Heart right ventricle (tissue), 16 donors: ENCODE results near the gene LRRC18. TPM values are rescaled to one million over a fixed set of nuclear protein-coding genes. Genes with fewer than 3 reads are reported as not detected.

Source experiments
- ATAC-seq, 8 donors: fragments of 200-7000 bp; cut with Tn5 transposase; one replicate each; pipeline ENCODE4 v1.9.1; 2020; ENCODE audit warnings: mild to moderate bottlenecking in 8 of 8, moderate library complexity in 8 of 8, moderate number of reproducible peaks in 1 of 8
- DNase-seq, 2 donors: peaks; one replicate each; pipeline ENCODE4 v3.0.0-alpha.2; 2020
- H3K27ac ChIP-seq, 10 donors: fragments of 200-600 bp; sonication (generic) in 2 of 10; one replicate each; pipeline versions ENCODE4 v1.5.0 to v1.8.0; 2020 to 2022; ENCODE audit warnings: mild to moderate bottlenecking in 3 of 10
- H3K27me3 ChIP-seq, 7 donors: fragments of 200-600 bp; one replicate each; pipeline ENCODE4 v1.8.0; 2021 to 2022; ENCODE audit warnings: mild to moderate bottlenecking in 2 of 7
- H3K36me3 ChIP-seq, 9 donors: fragments of 200-600 bp; sonication (generic) in 1 of 9; one replicate each; pipeline versions ENCODE4 v1.5.0 to v1.8.0; 2020 to 2022; ENCODE audit warnings: mild to moderate bottlenecking in 2 of 9
- H3K4me1 ChIP-seq, 9 donors: fragments of 200-600 bp; sonication (generic) in 1 of 9; one replicate each; pipeline versions ENCODE4 v1.5.0 to v1.8.0; 2020 to 2022; ENCODE audit warnings: mild to moderate bottlenecking in 4 of 9
- H3K4me3 ChIP-seq, 10 donors: fragments of 200-600 bp; sonication (generic) in 2 of 10; one replicate each; pipeline versions ENCODE4 v1.5.0 to v1.8.0; 2020 to 2022; ENCODE audit warnings: mild to moderate bottlenecking in 7 of 10, moderate library complexity in 2 of 10
- H3K9me3 ChIP-seq, 11 donors: fragments of 200-600 bp in 10 of 11; sonication (generic) in 2 of 11; one replicate each; pipeline versions ENCODE4 v1.5.0 to v1.8.0; 2013 to 2022; ENCODE audit warnings: mild to moderate bottlenecking in 2 of 11, control low read depth in 1 of 11, moderate library complexity in 1 of 11
- WGBS, 2 donors: extraction: QIAGEN DNeasy Blood & Tissue Kit; methylation state at CpG; one replicate each; pipeline ENCODE4 v1.1.7; 2013; ENCODE audit warnings: inconsistent platforms in 1 of 2; 5-methylcytosine and 5-hydroxymethylcytosine counted together
- intact Hi-C, 10 donors: fragments of 100-400 bp; cut with DNase I; formaldehyde crosslinking; loops; one replicate each; pipeline versions ENCODE4 v1.11.1 to v1.14.2; 2022
- polyA plus RNA-seq, 2 donors: library from polyadenylated mRNA; stranded (reverse); fragments of 200-250 nt; gene quantifications; one replicate each; pipeline ENCODE4 v1.2.3, GENCODE V29; 2013
- total RNA-seq, 10 donors: library from RNA; stranded (reverse); fragmentation: NEBNext Ultra II Directional in 3 of 10; extraction: Animal tissue kit (Norgen Biotek cat#: 25700) in 3 of 10; gene quantifications; one replicate each; pipeline versions ENCODE4 v1.2.1 to v1.2.4, GENCODE V29; 2021 to 2023
- TF ChIP-seq, protein P1 (sequence below), 9 donors: fragments of 200-600 bp; sonication (generic) in 2 of 9; IDR thresholded peaks; one replicate each; pipeline versions ENCODE4 v1.5.0 to v1.8.0; 2021 to 2022; ENCODE audit warnings: antibody characterized with exemption in 9 of 9, mild to moderate bottlenecking in 5 of 9, moderate library complexity in 1 of 9
- donor health status: Arrhythmogenic right ventricular cardiomyopathy.
- donor health status: ischemic (EF 13 %, LVEDD 7.1; RV severe dilation, severe dysfunction).
- donor health status: healthy with polysubstance abuse.
- donor health status: DM: no; HTN: yes; CAD: no.
- donor health status: DM: no; HTN: no; CAD: no.
- donor health status: ischemic (EF 25% LVEDD 6.9; RV normal size, moderate dysfunction).
- donor health status: ischemic (EF 25% LVEDD 5.7; RV mildly dilated, moderate dysfunction).
- donor health status: healthy.
- donor health status: DM: yes; HTN: yes; CAD: no.
- donor health status: Ischemic cardiomyopathy.
- donor health status: ischemic (EF 35%, LVEDD 5.7; RV mildly dilated, moderate dysfunction).
- donor health status: nonischemic (EF 11% LVEDD 7.7; RV severe dilation, severe dysfunction).
- donor health status: DM: yes; HTN: yes; CAD: no.
- donor health status: PGD.
- donor health status: ischemic (EF 29% LVEDD 5.4; RV normal size, mild dysfunction).
- donor health status: nonischemic (EF 23%, LVEDD 6.1; RV moderate dilation, normal function).

The LRRC18 gene
- total and polyA plus RNA-seq, 12 donors, result 0.13 to 0.18 TPM; not detected in 10

- WGBS, 2 donors, result 54 to 75% methylated on average over 2 of the region's 2 CpGs
- Histone ChIP-seq H3K9me3 (peaks cover 0 to 5% (median 0%) of the 10 kb centered on the region in 11 donors), H3K27me3 (no peaks in the 10 kb centered on the region), H3K36me3 (peaks cover 0 to 3% (median 0%) of the 10 kb centered on the region in 9 donors), H3K4me1 (peaks cover 0 to 19% (median 12%) of the 10 kb centered on the region in 9 donors), H3K27ac (peak overlapping the region in 8 of 10 donors; percentile 29 to 73 (median 52)), H3K4me3 (no peak overlapping the region)
- ATAC-seq (peak in 7 of 8 donors; percentile 40 to 65 (median 53)), DNase-seq (no peak)
- TF ChIP-seq, protein P1, sequence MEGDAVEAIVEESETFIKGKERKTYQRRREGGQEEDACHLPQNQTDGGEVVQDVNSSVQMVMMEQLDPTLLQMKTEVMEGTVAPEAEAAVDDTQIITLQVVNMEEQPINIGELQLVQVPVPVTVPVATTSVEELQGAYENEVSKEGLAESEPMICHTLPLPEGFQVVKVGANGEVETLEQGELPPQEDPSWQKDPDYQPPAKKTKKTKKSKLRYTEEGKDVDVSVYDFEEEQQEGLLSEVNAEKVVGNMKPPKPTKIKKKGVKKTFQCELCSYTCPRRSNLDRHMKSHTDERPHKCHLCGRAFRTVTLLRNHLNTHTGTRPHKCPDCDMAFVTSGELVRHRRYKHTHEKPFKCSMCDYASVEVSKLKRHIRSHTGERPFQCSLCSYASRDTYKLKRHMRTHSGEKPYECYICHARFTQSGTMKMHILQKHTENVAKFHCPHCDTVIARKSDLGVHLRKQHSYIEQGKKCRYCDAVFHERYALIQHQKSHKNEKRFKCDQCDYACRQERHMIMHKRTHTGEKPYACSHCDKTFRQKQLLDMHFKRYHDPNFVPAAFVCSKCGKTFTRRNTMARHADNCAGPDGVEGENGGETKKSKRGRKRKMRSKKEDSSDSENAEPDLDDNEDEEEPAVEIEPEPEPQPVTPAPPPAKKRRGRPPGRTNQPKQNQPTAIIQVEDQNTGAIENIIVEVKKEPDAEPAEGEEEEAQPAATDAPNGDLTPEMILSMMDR (IDR thresholded peaks at IDR 0.05), result no peak
- intact Hi-C loops, result loop anchor here in 1 of 10 donors (10.0 kb wide), 1 partner anchor 614 kb away; no protein-coding TSS in a partner anchor
Measured at GRCh38 chr10:48900371-48900801, 39.3 kb downstream of the LRRC18 start.

- no peak overlapping the region for H3K4me3 ChIP-seq
- TF ChIP-seq, protein P1 (IDR thresholded peaks at IDR 0.05), result no peak
- H3K4me1 ChIP-seq, result peaks cover 0 to 19% (median 12%) of the 10 kb centered on the region in 9 donors
- intact Hi-C loops, result loop anchor here in 1 of 10 donors (10.0 kb wide), 1 partner anchor 615 kb away; no protein-coding TSS in a partner anchor
- DNase-seq, result no peak
- H3K36me3 ChIP-seq, result peaks cover 0 to 3% (median 0%) of the 10 kb centered on the region in 9 donors
- 81 to 85% methylated on average over 8 of the region's 8 CpGs for WGBS, 2 donors
- H3K27ac ChIP-seq, result peak overlapping the region in 6 of 10 donors; percentile 29 to 73 (median 62)
- ATAC-seq, result no peak
- H3K27me3 ChIP-seq, result no peaks in the 10 kb centered on the region
- H3K9me3 ChIP-seq, result peaks cover 0 to 5% (median 0%) of the 10 kb centered on the region in 11 donors
Measured at GRCh38 chr10:48899781-48900180, 39.9 kb downstream of the LRRC18 start.

DNA sequence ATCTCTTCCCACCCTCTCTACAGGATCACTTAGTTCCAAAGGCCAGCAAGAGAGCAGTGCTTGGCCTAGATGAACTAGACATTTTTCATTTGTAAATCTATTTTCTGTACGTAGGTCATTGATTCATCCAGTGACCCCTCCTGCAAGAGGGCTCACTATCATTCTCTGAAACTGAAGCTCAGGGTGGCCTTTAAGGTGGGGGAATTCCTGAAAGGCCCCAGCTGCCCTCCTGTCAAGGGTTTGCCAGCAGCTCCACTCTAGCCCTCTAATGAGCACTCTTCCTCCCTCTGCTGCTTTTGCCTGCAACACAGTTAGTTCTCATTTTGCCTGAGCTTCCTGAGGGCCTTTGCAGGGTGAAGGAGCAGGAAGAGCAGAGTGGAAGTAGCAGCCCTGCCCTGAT lies 41.2 kb downstream of the LRRC18 start:
- H3K36me3 ChIP-seq, result peaks cover 0 to 3% (median 0%) of the 10 kb centered on the region in 9 donors
- no peak overlapping the region for H3K27ac ChIP-seq
- no peak for DNase-seq
- TF ChIP-seq, protein P1 (IDR thresholded peaks at IDR 0.05), result no peak
- no peak overlapping the region for H3K4me3 ChIP-seq
- WGBS, 2 donors, result 98 to 100% methylated on average over 1 of the region's 1 CpG
- intact Hi-C loops, result no loop called here
- H3K9me3 ChIP-seq, result peaks cover 0 to 5% (median 0%) of the 10 kb centered on the region in 11 donors
- H3K4me1 ChIP-seq, result peaks cover 0 to 22% (median 12%) of the 10 kb centered on the region in 9 donors
- H3K27me3 ChIP-seq, result no peaks in the 10 kb centered on the region
- no peak for ATAC-seq

- intact Hi-C loops, result no loop called here
- H3K9me3 ChIP-seq, result peaks cover 0 to 5% (median 0%) of the 10 kb centered on the region in 11 donors
- peaks cover 0 to 11% (median 0%) of the 10 kb centered on the region in 9 donors for H3K36me3 ChIP-seq
- DNase-seq, result no peak
- no peak overlapping the region for H3K27ac ChIP-seq
- WGBS, 2 donors, result 95 to 96% methylated on average over 10 of the region's 10 CpGs
- no peak for ATAC-seq
- no peaks in the 10 kb centered on the region for H3K27me3 ChIP-seq
- TF ChIP-seq, protein P1 (IDR thresholded peaks at IDR 0.05), result no peak
- peaks cover 0 to 22% (median 12%) of the 10 kb centered on the region in 9 donors for H3K4me1 ChIP-seq
- no peak overlapping the region for H3K4me3 ChIP-seq
Measured at GRCh38 chr10:48897441-48897790, 42.2 kb downstream of the LRRC18 start.
